Neuronal stem cell (in vitro differentiated cells): ENCODE measurements around the gene ATP1A2.

Experiments used
- DNase-seq: peaks from one replicate; pipeline ENCODE4 v3.0.0-alpha.2; 2013; ENCODE audit warnings: low spot score
- H2AFZ ChIP-seq: one replicate; pipeline ENCODE4 v1.6.1; 2013; ENCODE audit warnings: mild to moderate bottlenecking, low read length, inconsistent platforms
- H2AK5ac ChIP-seq: 2 replicates; pipeline ENCODE4 v1.6.1; 2013; ENCODE audit warnings: low read depth, mild to moderate bottlenecking, inconsistent platforms, low read length, moderate library complexity, mixed read lengths
- H2BK120ac ChIP-seq: 2 replicates; pipeline ENCODE4 v1.6.1; 2013; ENCODE audit warnings: low read depth, mild to moderate bottlenecking, inconsistent platforms, low read length, moderate library complexity, mixed read lengths
- H2BK12ac ChIP-seq: one replicate; pipeline ENCODE4 v1.6.1; 2013; ENCODE audit warnings: low read length, inconsistent platforms
- H2BK15ac ChIP-seq: 2 replicates; pipeline ENCODE4 v1.6.1; 2013; ENCODE audit warnings: mild to moderate bottlenecking, low read length, inconsistent platforms, mixed read lengths
- H2BK5ac ChIP-seq: one replicate; pipeline ENCODE4 v1.6.1; 2013; ENCODE audit warnings: inconsistent platforms, mild to moderate bottlenecking, low read length, moderate library complexity
- H3K14ac ChIP-seq: one replicate; pipeline ENCODE4 v1.6.1; 2013; ENCODE audit warnings: low read length, inconsistent platforms
- H3K18ac ChIP-seq: 2 replicates; pipeline ENCODE4 v1.6.1; 2013; ENCODE audit warnings: low read length, inconsistent platforms
- H3K23ac ChIP-seq: 2 replicates; pipeline ENCODE4 v1.6.1; 2013; ENCODE audit warnings: low read depth, mild to moderate bottlenecking, mixed read lengths, low read length, inconsistent platforms; ENCODE audit not compliant: poor library complexity
- H3K27ac ChIP-seq: replicated peaks from 3 replicates; pipeline ENCODE4 v1.5.1; 2013; ENCODE audit warnings: low read length, inconsistent platforms
- H3K27me3 ChIP-seq, 3 experiments: 2 replicates each; pipeline ENCODE4 v1.6.1; 2013; ENCODE audit warnings: low read length in 3 of 3, mild to moderate bottlenecking in 2 of 3, inconsistent platforms in 1 of 3, low read depth in 1 of 3, mixed read lengths in 1 of 3, moderate library complexity in 1 of 3; ENCODE audit not compliant: control insufficient read depth in 3 of 3, insufficient read depth in 3 of 3
- H3K36me3 ChIP-seq, 2 donors: replicated peaks in 1 of 2; 2 replicates each; pipeline ENCODE4 v1.6.1; 2013; ENCODE audit warnings: low read length in 2 of 2; ENCODE audit not compliant: control insufficient read depth in 2 of 2, insufficient read depth in 2 of 2
- H3K4ac ChIP-seq: 2 replicates; pipeline ENCODE4 v1.6.1; 2013; ENCODE audit warnings: inconsistent platforms, mild to moderate bottlenecking, low read length, moderate library complexity
- H3K4me1 ChIP-seq, 2 donors: 1 replicate in 1 of 2; 2 replicates in 1 of 2; pipeline ENCODE4 v1.6.1; 2013; ENCODE audit warnings: low read length in 2 of 2, low read depth in 1 of 2; ENCODE audit not compliant: control insufficient read depth in 2 of 2, insufficient read depth in 1 of 2
- H3K4me2 ChIP-seq: one replicate; pipeline ENCODE4 v1.6.1; 2013; ENCODE audit warnings: mild to moderate bottlenecking, low read length, inconsistent platforms; ENCODE audit not compliant: insufficient read depth, poor library complexity, severe bottlenecking
- H3K4me3 ChIP-seq, 2 donors: 2 replicates each; pipeline ENCODE4 v1.5.1; 2013; ENCODE audit warnings: low read length in 2 of 2, mild to moderate bottlenecking in 2 of 2, inconsistent platforms in 1 of 2, moderate library complexity in 1 of 2
- H3K79me1 ChIP-seq: one replicate; pipeline ENCODE4 v1.6.1; 2013; ENCODE audit warnings: low read depth, mild to moderate bottlenecking, inconsistent platforms, low read length, moderate library complexity
- H3K9ac ChIP-seq: one replicate; pipeline ENCODE4 v1.6.1; 2013; ENCODE audit warnings: mild to moderate bottlenecking, low read depth, low read length, inconsistent platforms; ENCODE audit not compliant: poor library complexity
- H3K9me3 ChIP-seq, 2 donors: replicated peaks in 1 of 2; 2 replicates each; pipeline versions ENCODE3 to v1.6.1; 2013; ENCODE audit warnings: low read length in 2 of 2, mild to moderate bottlenecking in 2 of 2, inconsistent platforms in 1 of 2, low read depth in 1 of 2, mixed read lengths in 1 of 2, moderate library complexity in 1 of 2; ENCODE audit not compliant: control insufficient read depth in 2 of 2, insufficient read depth in 1 of 2
- H4K8ac ChIP-seq: one replicate; pipeline ENCODE4 v1.6.1; 2013; ENCODE audit warnings: low read depth, mild to moderate bottlenecking, inconsistent platforms, low read length, moderate library complexity
- H4K91ac ChIP-seq: one replicate; pipeline ENCODE4 v1.6.1; 2013; ENCODE audit warnings: low read length, low read depth, mild to moderate bottlenecking, inconsistent platforms; ENCODE audit not compliant: poor library complexity
- WGBS, 2 donors: extraction: QIAGEN DNeasy Blood & Tissue Kit; methylation state at CpG; one replicate each; pipeline ENCODE4 v1.1.7; 2013; ENCODE audit warnings: missing lambda C conversion rate in 2 of 2, mixed read lengths in 1 of 2; ENCODE audit not compliant: insufficient read length in 2 of 2, insufficient replicate concordance in 1 of 2; ENCODE audit errors: extremely low coverage in 2 of 2; 5-methylcytosine and 5-hydroxymethylcytosine counted together

The ATP1A2 gene

GRCh38 chr1:160096274-160097116 lies 19.1 kb upstream of the ATP1A2 start:
- Histone ChIP-seq H3K23ac (no peak overlapping the region), H3K9ac (no peak overlapping the region), H3K4ac (no peak overlapping the region), H3K27ac (no peak overlapping the region), H2AFZ (no peak overlapping the region), H3K9me3 (no peaks in the 10 kb centered on the region), H3K14ac (no peak overlapping the region), H2BK5ac (peak overlapping the region; percentile 27), H3K4me3 (no peak overlapping the region), H3K79me1 (no peaks in the 10 kb centered on the region), H4K8ac (no peak overlapping the region), H2BK15ac (peak overlapping the region; percentile 60), H3K18ac (no peak overlapping the region), H4K91ac (no peak overlapping the region), H2BK12ac (no peak overlapping the region), H2AK5ac (peak overlapping the region; percentile 64), H2BK120ac (no peak overlapping the region), H3K4me1 (peaks cover 25 to 30% of the 10 kb centered on the region in 2 donors), H3K27me3 (no peaks in the 10 kb centered on the region), H3K4me2 (no peak overlapping the region), H3K36me3 (peaks cover 0 to 8% of the 10 kb centered on the region in 2 donors)
- WGBS, 2 donors: no CpG with 5 or more reads among the region's 4 CpGs
- DNase-seq: no peak

- no peaks in the 10 kb centered on the region for H3K79me1 ChIP-seq
- peak overlapping the region; percentile 36 for H2BK12ac ChIP-seq
- H3K4ac ChIP-seq: no peak overlapping the region
- no peak overlapping the region for H3K23ac ChIP-seq
- no peak overlapping the region for H2BK120ac ChIP-seq
- peak overlapping the region; percentile 94 for H2AFZ ChIP-seq
- no peak overlapping the region for H3K9ac ChIP-seq
- H4K8ac ChIP-seq: no peak overlapping the region
- H3K14ac ChIP-seq: no peak overlapping the region
- no CpG with 5 or more reads among the region's 5 CpGs for WGBS, 2 donors
- H2BK5ac ChIP-seq: no peak overlapping the region
- peaks cover 0 to 8% of the 10 kb centered on the region in 2 donors for H3K36me3 ChIP-seq
- no peak overlapping the region for H4K91ac ChIP-seq
- H3K27me3 ChIP-seq: no peaks in the 10 kb centered on the region
- H3K27ac ChIP-seq: no peak overlapping the region
- H3K4me2 ChIP-seq: peak overlapping the region; percentile 96
- peaks cover 25 to 38% of the 10 kb centered on the region in 2 donors for H3K4me1 ChIP-seq
- peak overlapping the region; percentile 12 for H2AK5ac ChIP-seq
- peak overlapping the region; percentile 16 for H2BK15ac ChIP-seq
- peak overlapping the region; percentile 59 to 84 for H3K4me3 ChIP-seq
- H3K18ac ChIP-seq: no peak overlapping the region
- DNase-seq: no peak
- H3K9me3 ChIP-seq: no peaks in the 10 kb centered on the region
These were observed 18.2 kb upstream of the ATP1A2 start for GRCh38 chr1:160097151-160097910.

DNA sequence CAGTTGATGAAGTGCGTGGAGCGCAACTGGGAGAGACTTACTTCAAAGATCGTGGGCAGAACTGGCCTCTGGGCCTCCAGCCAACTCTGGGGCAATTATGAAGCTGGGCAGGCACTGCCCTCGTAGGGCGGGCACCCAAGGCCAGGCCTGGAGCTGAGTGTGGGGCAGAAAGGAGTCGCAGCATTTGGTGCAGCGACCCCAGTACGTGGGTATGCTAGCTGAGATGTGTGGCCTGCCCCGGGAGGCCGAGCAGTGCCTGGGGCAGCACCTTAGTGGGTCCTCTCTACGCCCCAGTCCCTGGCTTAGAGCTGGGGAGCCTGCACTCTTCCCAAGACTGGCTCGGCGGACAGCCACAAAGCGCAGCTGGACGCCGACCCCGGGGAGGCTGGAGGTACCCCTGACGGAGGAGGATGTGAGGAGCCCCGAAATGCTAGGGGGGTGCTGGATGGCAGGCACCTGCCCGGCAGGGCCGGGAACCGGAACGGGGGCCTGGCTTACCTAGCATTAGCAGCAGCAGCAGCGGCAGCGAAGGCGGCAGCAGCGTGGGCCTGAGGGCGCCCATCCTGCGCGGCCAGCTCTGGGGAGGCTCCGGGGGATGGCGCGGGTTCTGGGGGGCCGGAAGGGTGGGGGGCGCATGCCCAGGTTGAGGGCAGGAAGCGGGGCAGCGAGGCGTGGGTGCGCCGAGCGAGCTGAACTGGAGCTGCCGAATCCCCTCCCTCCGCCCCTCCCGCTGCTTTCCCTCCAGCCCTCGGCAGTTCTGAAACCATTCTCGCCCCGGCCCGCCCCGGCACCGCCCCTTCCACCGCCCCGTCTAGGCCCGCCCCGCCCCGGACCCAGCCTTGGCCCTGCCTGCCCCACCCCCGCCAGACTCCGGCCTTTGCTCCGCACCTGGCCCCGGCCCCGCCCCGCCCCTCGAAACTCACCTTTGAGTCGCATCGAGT lies 17.4 kb upstream of the ATP1A2 start, which contains the start of gene IGSF8:
IGSF8 (minus strand) TSS at position 709 of the 941 bp plus-strand sequence; CDS start at position 562, 147 bp downstream.
- peak within 1 kb of the TSS; percentile 92 for H3K9ac ChIP-seq
- no peaks in the 10 kb centered on the region for H3K9me3 ChIP-seq
- H3K27ac ChIP-seq: no peak within 1 kb of the TSS
- H2AFZ ChIP-seq: peak within 1 kb of the TSS; percentile 94
- peak; percentile 86 for DNase-seq
- H3K4ac ChIP-seq: no peak within 1 kb of the TSS
- H3K4me3 ChIP-seq: peak within 1 kb of the TSS; percentile 59 to 84
- no peak within 1 kb of the TSS for H4K8ac ChIP-seq
- peak within 1 kb of the TSS; percentile 92 for H3K18ac ChIP-seq
- H4K91ac ChIP-seq: no peak within 1 kb of the TSS
- H3K4me1 ChIP-seq: peaks cover 29 to 46% of the 10 kb centered on the region in 2 donors
- H3K23ac ChIP-seq: peak within 1 kb of the TSS; percentile 62
- WGBS, 2 donors: no CpG with 5 or more reads among the region's 64 CpGs
- H3K79me1 ChIP-seq: no peaks in the 10 kb centered on the region
- H2BK120ac ChIP-seq: no peak within 1 kb of the TSS
- H3K27me3 ChIP-seq: no peaks in the 10 kb centered on the region
- H3K4me2 ChIP-seq: peak within 1 kb of the TSS; percentile 96
- no peak within 1 kb of the TSS for H3K14ac ChIP-seq
- no peak within 1 kb of the TSS for H2BK12ac ChIP-seq
- no peak within 1 kb of the TSS for H2BK15ac ChIP-seq
- no peak within 1 kb of the TSS for H2BK5ac ChIP-seq
- peaks cover 0 to 8% of the 10 kb centered on the region in 2 donors for H3K36me3 ChIP-seq
- H2AK5ac ChIP-seq: peak within 1 kb of the TSS; percentile 12
